Non-pigmented ciliary epithelial cell (primary cell): ENCODE data around the gene ZNHIT2.
"Not testable (repeated sequence)": the region's sequence is repeated elsewhere in the genome, so short reads cannot be mapped to it uniquely, and the experiment has no call there.

Experiments
- DNase-seq: peaks from one replicate; pipeline ENCODE4 v3.0.0-alpha.2; 2010; ENCODE audit warnings: low read depth

The ZNHIT2 gene

GRCh38 chr11:65119670-65119995 lies 2.1 kb upstream of the ZNHIT2 start:
- no peak for DNase-seq

GRCh38 chr11:65118891-65119669 lies 1.6 kb upstream of the ZNHIT2 start:
- not testable (repeated sequence) for DNase-seq

- DNase-seq, result no peak
These were observed 766 bp upstream of the ZNHIT2 start for GRCh38 chr11:65118097-65118837.

GRCh38 chr11:65116370-65117205 lies 913 bp downstream of the ZNHIT2 start:
- DNase-seq, result no peak

- DNase-seq, result no peak
These were observed 2.0 kb downstream of the ZNHIT2 start for GRCh38 chr11:65115361-65116082.

GRCh38 chr11:65114538-65115171 lies 2.8 kb downstream of the ZNHIT2 start:
- no peak for DNase-seq

GRCh38 chr11:65113839-65114238 lies 3.7 kb downstream of the ZNHIT2 start:
- DNase-seq, result no peak

- no peak for DNase-seq
These were observed 4.1 kb downstream of the ZNHIT2 start for GRCh38 chr11:65113361-65113756.

GRCh38 chr11:65112546-65113360 lies 4.7 kb downstream of the ZNHIT2 start:
- no peak for DNase-seq

- no peak for DNase-seq
These were observed 5.6 kb downstream of the ZNHIT2 start, which contains the start of gene TM7SF2 for GRCh38 chr11:65111744-65112545. Gene TM7SF2, plus strand, starts transcription at chr11:65111872. Its CDS starts 144 bp downstream, at chr11:65112016.

- DNase-seq, result no peak
These were observed 6.2 kb downstream of the ZNHIT2 start for GRCh38 chr11:65111159-65111743.

- no peak for DNase-seq
These were observed 7.1 kb downstream of the ZNHIT2 start for GRCh38 chr11:65110354-65110861.

- DNase-seq, result no peak
These were observed 8.0 kb downstream of the ZNHIT2 start for GRCh38 chr11:65109231-65110198.

GRCh38 chr11:65108469-65109123 lies 8.9 kb downstream of the ZNHIT2 start:
- DNase-seq, result no peak

- DNase-seq, result no peak
These were observed 9.6 kb downstream of the ZNHIT2 start for GRCh38 chr11:65107751-65108468.

- DNase-seq, result no peak
These were observed 10.4 kb downstream of the ZNHIT2 start for GRCh38 chr11:65107078-65107477.

- no peak for DNase-seq
These were observed 12.9 kb downstream of the ZNHIT2 start for GRCh38 chr11:65104628-65105027.
